MM.1S (cell line): ENCODE measurements around the gene MECP2.
"Not testable (repeated sequence)": the region's sequence is repeated elsewhere in the genome, so short reads cannot be mapped to it uniquely, and the experiment has no call there.

Experiments used
- DNase-seq: peaks from one replicate; pipeline ENCODE4 v3.0.0-alpha.2; 2015
- H2AFZ ChIP-seq: fragments of 300-600 bp; sonication (generic); 2 replicates; pipeline ENCODE4 v1.6.0; 2016; ENCODE audit warnings: antibody characterized with exemption, low read length
- H3F3A ChIP-seq: fragments of 300-600 bp; sonication (generic); 2 replicates; pipeline ENCODE4 v1.6.1; 2016; ENCODE audit warnings: mild to moderate bottlenecking, antibody characterized with exemption, low read length, moderate library complexity, mixed read lengths; ENCODE audit not compliant: insufficient read depth
- H3K27ac ChIP-seq: fragments of 300-600 bp; sonication (generic); 2 replicates; pipeline ENCODE4 v1.5.1; 2016; ENCODE audit warnings: mild to moderate bottlenecking, low read length
- H3K27me3 ChIP-seq: fragments of 300-600 bp; sonication (generic); replicated peaks from 2 replicates; pipeline ENCODE4 v1.6.0; 2016; ENCODE audit warnings: low read length; ENCODE audit not compliant: insufficient read depth
- H3K36me3 ChIP-seq: fragments of 300-600 bp; sonication (generic); replicated peaks from 2 replicates; pipeline ENCODE4 v1.6.1; 2016; ENCODE audit warnings: mild to moderate bottlenecking, low read length, mixed read lengths; ENCODE audit not compliant: insufficient read depth
- H3K4me1 ChIP-seq: fragments of 300-600 bp; sonication (generic); 2 replicates; pipeline ENCODE4 v1.6.1; 2016; ENCODE audit warnings: low read length, mixed read lengths
- H3K4me2 ChIP-seq: fragments of 300-600 bp; sonication (generic); 2 replicates; pipeline ENCODE4 v1.6.0; 2016; ENCODE audit warnings: low read depth, low read length
- H3K4me3 ChIP-seq: fragments of 300-600 bp; sonication (generic); 2 replicates; pipeline ENCODE4 v1.5.1; 2016; ENCODE audit warnings: low read length, mixed read lengths
- H3K79me2 ChIP-seq: fragments of 300-600 bp; sonication (generic); 2 replicates; pipeline ENCODE4 v1.6.1; 2016; ENCODE audit warnings: mixed run types, low read length, mixed read lengths
- H3K9ac ChIP-seq: fragments of 300-600 bp; sonication (generic); 2 replicates; pipeline ENCODE4 v1.6.1; 2016; ENCODE audit warnings: low read length, mixed read lengths
- H3K9me2 ChIP-seq: fragments of 300-600 bp; sonication (generic); replicated peaks from 2 replicates; pipeline ENCODE4 v1.6.1; 2016; ENCODE audit warnings: mild to moderate bottlenecking, low read length, mixed read lengths; ENCODE audit not compliant: insufficient read depth
- H3K9me3 ChIP-seq: fragments of 300-600 bp; sonication (generic); replicated peaks from 2 replicates; pipeline ENCODE4 v1.6.1; 2016; ENCODE audit warnings: mild to moderate bottlenecking, low read length, mixed read lengths; ENCODE audit not compliant: insufficient read depth
- H4K20me1 ChIP-seq: fragments of 300-600 bp; sonication (generic); 2 replicates; pipeline ENCODE4 v1.6.1; 2016; ENCODE audit warnings: mild to moderate bottlenecking, low read length, moderate library complexity, mixed read lengths; ENCODE audit not compliant: insufficient read depth
- EZH2 ChIP-seq: fragments of 300-600 bp; sonication (generic); optimal IDR thresholded peaks from 2 replicates; pipeline ENCODE3; 2017; ENCODE audit warnings: low read depth, mild to moderate bottlenecking, antibody characterized with exemption, low read length, mixed read lengths
- EZH2phosphoT487 ChIP-seq: fragments of 300-600 bp; sonication (generic); IDR thresholded peaks from 2 replicates; pipeline ENCODE4 v1.6.1; 2018; ENCODE audit warnings: antibody characterized with exemption, low read length
- TF ChIP-seq, protein P1 (sequence below): fragments of 300-600 bp; sonication (generic); IDR thresholded peaks from 2 replicates; pipeline ENCODE4 v1.5.1; 2016; ENCODE audit warnings: antibody characterized with exemption, low read length, mixed read lengths

Gene MECP2

DNA sequence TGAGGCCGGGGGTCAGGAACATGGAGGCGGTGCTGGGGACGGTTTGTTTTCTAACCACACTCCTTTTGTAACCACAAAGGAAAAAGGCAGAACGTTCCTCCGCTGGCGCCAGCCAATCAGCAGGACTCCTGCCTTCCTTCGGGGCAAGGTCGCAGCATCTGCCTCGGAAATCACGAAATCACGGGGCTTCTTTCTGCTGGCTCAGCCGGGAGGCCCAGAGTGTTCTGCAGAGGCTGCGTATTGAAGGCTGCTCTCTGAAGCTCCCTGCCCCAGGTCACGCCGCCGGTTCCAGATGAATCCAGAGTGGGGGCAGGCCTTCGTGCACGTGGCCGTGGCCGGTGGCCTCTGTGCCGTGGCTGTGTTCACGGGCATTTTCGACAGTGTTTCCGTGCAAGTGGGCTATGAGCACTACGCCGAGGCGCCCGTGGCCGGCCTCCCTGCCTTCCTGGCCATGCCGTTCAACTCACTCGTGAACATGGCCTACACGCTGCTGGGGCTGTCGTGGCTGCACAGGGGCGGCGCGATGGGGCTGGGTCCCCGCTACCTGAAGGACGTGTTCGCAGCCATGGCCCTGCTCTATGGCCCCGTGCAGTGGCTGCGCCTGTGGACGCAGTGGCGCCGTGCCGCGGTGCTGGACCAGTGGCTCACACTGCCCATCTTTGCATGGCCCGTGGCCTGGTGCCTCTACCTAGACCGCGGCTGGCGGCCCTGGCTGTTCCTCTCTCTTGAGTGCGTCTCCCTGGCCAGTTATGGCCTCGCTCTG, 115.6 kb downstream of the MECP2 start:
- no peaks in the 10 kb centered on the region for H4K20me1 ChIP-seq
- no peaks in the 10 kb centered on the region for H3K79me2 ChIP-seq
- H3K4me1 ChIP-seq: peaks cover 39% of the 10 kb centered on the region
- H3K9me2 ChIP-seq: no peaks in the 10 kb centered on the region
- H3K9ac ChIP-seq: no peak overlapping the region
- H3F3A ChIP-seq: peaks cover 26% of the 10 kb centered on the region
- no peaks in the 10 kb centered on the region for H3K36me3 ChIP-seq
- peak overlapping the region; percentile 26; the same call in 1 of the 2 replicates for H3K4me2 ChIP-seq
- H2AFZ ChIP-seq: no peak overlapping the region
- no peak overlapping the region for H3K4me3 ChIP-seq
- no peaks in the 10 kb centered on the region for H3K9me3 ChIP-seq
- no peaks in the 10 kb centered on the region for H3K27me3 ChIP-seq
- peak; percentile 84 for DNase-seq
- TF ChIP-seq, protein P1, sequence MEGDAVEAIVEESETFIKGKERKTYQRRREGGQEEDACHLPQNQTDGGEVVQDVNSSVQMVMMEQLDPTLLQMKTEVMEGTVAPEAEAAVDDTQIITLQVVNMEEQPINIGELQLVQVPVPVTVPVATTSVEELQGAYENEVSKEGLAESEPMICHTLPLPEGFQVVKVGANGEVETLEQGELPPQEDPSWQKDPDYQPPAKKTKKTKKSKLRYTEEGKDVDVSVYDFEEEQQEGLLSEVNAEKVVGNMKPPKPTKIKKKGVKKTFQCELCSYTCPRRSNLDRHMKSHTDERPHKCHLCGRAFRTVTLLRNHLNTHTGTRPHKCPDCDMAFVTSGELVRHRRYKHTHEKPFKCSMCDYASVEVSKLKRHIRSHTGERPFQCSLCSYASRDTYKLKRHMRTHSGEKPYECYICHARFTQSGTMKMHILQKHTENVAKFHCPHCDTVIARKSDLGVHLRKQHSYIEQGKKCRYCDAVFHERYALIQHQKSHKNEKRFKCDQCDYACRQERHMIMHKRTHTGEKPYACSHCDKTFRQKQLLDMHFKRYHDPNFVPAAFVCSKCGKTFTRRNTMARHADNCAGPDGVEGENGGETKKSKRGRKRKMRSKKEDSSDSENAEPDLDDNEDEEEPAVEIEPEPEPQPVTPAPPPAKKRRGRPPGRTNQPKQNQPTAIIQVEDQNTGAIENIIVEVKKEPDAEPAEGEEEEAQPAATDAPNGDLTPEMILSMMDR: no peak
- no peak for TF ChIP-seq EZH2phosphoT487
- TF ChIP-seq EZH2: no peak
- peak overlapping the region; percentile 81 for H3K27ac ChIP-seq

DNA sequence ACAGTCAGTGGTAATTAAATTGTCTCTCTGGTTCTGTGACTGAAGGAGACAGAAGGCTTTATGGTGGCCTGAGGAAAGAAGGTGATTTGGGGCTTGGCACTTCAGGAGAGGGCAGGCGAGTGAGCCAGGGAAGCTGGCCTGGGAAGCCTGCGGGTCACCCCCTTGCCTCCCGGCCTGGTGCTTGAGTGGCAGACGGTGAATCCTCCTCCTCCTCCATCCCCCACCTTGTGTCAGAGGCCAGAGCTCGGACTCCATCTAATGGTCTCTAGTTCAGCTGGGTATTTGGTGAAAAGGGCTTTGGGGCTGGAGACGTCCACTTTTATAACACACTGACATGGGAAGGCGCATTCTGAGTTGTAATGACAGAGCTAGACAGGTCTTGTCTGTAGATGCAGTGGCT, 116.3 kb downstream of the MECP2 start:
- H3K9me2 ChIP-seq: no peaks in the 10 kb centered on the region
- no peaks in the 10 kb centered on the region for H4K20me1 ChIP-seq
- H3K4me2 ChIP-seq: peak overlapping the region; percentile 26
- peaks cover 39% of the 10 kb centered on the region for H3K4me1 ChIP-seq
- no peaks in the 10 kb centered on the region for H3K27me3 ChIP-seq
- no peak for DNase-seq
- no peaks in the 10 kb centered on the region for H3K36me3 ChIP-seq
- H3K9me3 ChIP-seq: no peaks in the 10 kb centered on the region
- no peak overlapping the region for H2AFZ ChIP-seq
- no peak overlapping the region for H3K9ac ChIP-seq
- TF ChIP-seq EZH2: no peak
- TF ChIP-seq, protein P1: no peak
- no peak for TF ChIP-seq EZH2phosphoT487
- H3K27ac ChIP-seq: peak overlapping the region; percentile 81
- H3F3A ChIP-seq: peaks cover 26% of the 10 kb centered on the region
- H3K79me2 ChIP-seq: no peaks in the 10 kb centered on the region
- H3K4me3 ChIP-seq: no peak overlapping the region

GRCh38 chrX:153980394-153980793, 117.1 kb downstream of the MECP2 start:
- not testable (repeated sequence) for H3K27me3 ChIP-seq, H3K9me2 ChIP-seq, H2AFZ ChIP-seq, H3K79me2 ChIP-seq, H4K20me1 ChIP-seq, H3K9me3 ChIP-seq, H3K36me3 ChIP-seq, H3K4me3 ChIP-seq, H3K9ac ChIP-seq
- Histone ChIP-seq H3F3A (peaks cover 26% of the 10 kb centered on the region), H3K4me1 (peaks cover 38% of the 10 kb centered on the region), H3K4me2 (peak overlapping the region; percentile 37; the same call in 1 of the 2 replicates), H3K27ac (peak overlapping the region; percentile 81; the same call in 1 of the 2 replicates)
- DNase-seq: peak; percentile 61

DNA sequence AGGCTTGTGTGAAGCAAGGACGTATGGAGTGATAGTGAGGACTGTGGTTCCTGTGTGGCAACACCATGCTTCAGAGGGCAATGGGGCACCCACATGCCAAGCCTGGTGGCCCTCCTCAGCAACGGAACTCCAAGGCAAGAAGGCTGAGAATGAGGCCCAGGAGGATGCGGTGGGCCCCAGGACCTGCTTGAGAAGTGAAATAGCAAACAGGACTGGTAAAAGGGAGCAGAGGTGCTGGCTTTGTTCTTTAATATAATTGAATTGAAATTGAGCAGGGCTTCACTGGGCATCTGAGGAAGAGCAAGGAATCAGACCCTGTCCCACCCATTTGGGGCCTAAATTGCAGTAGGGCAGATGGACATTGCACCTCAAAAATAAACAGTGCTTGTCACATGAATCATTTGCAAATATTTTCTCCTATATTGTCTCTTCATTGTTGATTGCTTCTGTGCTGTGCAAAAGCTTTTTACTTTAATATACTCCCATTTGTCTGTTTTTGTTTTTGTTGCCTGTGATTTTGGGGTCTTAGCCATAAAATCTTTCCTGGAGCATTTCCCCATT, 122.7 kb downstream of the MECP2 start:
- Histone ChIP-seq H3F3A (peaks cover 19% of the 10 kb centered on the region; the same call in 1 of the 2 replicates), H3K4me2 (no peak overlapping the region), H3K4me3 (no peak overlapping the region), H2AFZ (no peak overlapping the region), H3K9me3 (no peaks in the 10 kb centered on the region), H3K36me3 (no peaks in the 10 kb centered on the region), H4K20me1 (no peaks in the 10 kb centered on the region), H3K9ac (no peak overlapping the region), H3K27ac (no peak overlapping the region), H3K27me3 (no peaks in the 10 kb centered on the region), H3K79me2 (peaks cover 27% of the 10 kb centered on the region), H3K4me1 (peaks cover 5% of the 10 kb centered on the region; the same call in 1 of the 2 replicates), H3K9me2 (no peaks in the 10 kb centered on the region)
- TF ChIP-seq EZH2 (no peak), EZH2phosphoT487 (no peak)
- TF ChIP-seq, protein P1: no peak
- no peak for DNase-seq
